GOT3 (cell line): ENCODE measurements around the gene ELF1.
"Not testable (repeated sequence)": the region's sequence is repeated elsewhere in the genome, so short reads cannot be mapped to it uniquely, and the experiment has no call there.

Experiments
- DNase-seq: peaks from one replicate; lab custom pipeline; 2025; ENCODE audit warnings: mixed read lengths; lab: John Stamatoyannopoulos, UW

Gene ELF1

GRCh38 chr13:41042419-41042818 is 23.3 kb upstream of the ELF1 start:
- not testable (repeated sequence) for DNase-seq

GRCh38 chr13:41040584-41041334 is 21.6 kb upstream of the ELF1 start:
- DNase-seq = no peak

DNA sequence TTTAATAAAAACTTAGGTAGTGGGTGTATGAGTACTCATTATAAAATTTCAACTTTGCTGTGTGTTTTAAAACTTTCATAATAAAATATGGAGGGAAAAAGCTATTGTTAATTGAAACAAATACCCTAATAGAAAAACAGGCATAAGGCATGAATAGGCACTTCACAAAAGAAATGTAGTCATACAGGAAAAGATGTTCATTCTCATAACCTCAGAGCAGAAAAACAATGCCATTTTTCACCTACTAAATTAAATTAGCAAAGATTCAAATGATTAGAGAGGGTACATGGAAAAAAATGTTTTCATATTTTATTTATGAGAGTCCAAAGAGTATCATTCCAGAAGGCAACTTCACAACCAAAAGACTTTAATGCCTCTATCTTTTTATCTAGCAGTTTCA is 20.6 kb upstream of the ELF1 start:
- no peak for DNase-seq

DNA sequence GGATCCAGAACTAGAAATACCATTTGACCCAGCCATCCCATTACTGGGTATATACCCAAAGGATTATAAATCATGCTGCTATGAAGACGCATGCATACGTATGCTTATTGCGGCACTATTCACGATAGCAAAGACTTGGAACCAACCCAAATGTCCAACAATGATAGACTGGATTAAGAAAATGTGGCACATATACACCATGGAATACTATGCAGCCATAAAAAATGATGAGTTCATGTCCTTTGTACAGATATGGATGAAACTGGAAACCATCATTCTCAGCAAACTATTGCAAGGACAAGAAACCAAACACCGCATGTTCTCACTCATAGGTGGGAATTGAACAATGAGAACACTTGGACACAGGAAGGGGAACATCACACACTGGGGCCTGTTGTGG is 17.4 kb upstream of the ELF1 start:
- not testable (repeated sequence) for DNase-seq

DNA sequence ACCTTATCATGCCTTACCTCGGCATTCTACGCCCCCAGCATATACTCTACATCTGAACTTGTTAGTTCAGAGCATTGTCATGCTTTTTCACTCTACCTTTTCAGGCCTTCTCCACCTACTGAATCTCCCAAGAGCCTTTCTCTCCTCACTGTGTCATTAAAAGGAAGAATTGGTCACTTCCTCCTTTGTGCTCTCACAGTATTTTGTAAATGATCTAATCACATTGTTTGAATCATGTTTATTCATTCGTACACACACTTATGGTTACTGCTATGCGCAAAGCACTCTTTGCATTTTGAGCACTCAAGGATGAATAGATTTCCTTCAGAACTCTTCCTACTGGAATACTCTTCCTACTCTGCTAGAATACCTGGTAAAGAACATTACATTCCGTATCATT is 15.8 kb upstream of the ELF1 start:
- no peak for DNase-seq

- DNase-seq = no peak
These were observed 15.3 kb upstream of the ELF1 start for GRCh38 chr13:41034382-41034781.

DNA sequence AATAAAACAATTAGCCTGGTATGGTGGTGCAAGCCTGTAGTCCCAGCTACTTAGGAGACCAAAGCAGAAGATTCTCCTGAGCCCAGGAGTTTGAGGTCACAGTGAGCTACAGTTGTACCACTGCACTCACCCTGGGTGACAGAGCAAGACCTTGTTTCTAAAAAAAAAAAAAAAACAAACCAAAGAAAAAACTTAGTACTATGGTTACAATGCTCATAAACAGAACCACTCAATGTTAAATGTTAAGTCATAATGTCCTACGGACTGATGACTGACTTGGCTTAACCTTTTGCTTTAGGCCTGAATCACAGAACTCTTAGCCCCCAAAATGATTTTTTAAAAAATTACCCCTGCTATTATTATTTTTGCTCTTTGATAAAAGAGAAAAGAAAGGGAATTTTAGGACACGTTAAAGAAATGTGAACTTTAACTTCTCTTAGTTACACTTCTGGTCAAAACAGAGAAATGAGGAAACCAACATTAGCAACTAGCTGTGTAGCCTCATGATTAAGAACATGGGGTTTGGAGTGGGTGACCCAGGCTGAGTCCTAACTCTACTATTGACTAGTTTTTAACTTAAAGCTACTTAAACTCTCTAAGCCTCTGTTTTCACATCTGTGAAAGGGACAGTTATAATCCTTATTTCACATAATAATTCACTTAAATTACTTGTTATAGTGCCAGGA is 13.7 kb upstream of the ELF1 start:
- DNase-seq = no peak

- no peak for DNase-seq
These were observed 10.5 kb upstream of the ELF1 start for GRCh38 chr13:41029629-41030028.

- DNase-seq = no peak
These were observed 8.9 kb upstream of the ELF1 start for GRCh38 chr13:41028051-41028450.

- no peak for DNase-seq
These were observed 7.7 kb upstream of the ELF1 start for GRCh38 chr13:41026788-41027187.

GRCh38 chr13:41025518-41025917 is 6.4 kb upstream of the ELF1 start:
- no peak for DNase-seq

DNA sequence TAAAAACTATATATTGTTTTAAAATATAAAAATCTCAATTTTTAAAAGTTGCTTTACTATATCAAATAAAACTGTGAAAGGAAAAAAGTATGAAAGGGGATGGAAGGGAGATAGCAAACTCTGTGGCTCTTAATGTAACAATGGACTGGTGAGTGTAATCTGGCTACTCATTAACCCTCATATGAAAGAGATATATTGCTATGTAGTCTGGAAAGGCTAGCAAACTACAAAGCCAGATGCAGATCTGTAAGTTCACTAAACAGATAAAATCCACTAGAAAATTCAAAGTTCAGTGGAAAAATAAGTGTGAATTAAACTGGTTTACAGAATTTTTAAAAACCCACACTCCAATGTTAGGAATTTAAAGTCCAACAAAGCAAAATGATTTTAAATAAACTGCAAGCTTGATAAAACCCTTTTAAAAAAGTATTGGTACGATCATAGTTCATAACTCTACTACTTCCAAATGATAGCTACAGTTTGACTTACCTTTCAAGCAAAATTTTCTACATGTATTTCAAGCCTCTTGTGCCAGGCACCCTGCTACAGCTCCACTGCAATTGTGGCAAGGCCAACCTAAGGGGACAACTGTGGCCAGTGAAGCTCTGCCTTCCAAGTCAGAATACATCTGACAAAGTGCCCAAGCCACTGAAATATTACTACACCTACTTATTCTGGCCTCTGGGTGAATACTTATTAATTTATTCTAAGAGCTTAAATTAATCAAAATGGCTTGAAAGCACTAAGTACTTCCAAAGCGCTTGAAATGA is 647 bp upstream of the ELF1 start:
- no peak for DNase-seq

DNA sequence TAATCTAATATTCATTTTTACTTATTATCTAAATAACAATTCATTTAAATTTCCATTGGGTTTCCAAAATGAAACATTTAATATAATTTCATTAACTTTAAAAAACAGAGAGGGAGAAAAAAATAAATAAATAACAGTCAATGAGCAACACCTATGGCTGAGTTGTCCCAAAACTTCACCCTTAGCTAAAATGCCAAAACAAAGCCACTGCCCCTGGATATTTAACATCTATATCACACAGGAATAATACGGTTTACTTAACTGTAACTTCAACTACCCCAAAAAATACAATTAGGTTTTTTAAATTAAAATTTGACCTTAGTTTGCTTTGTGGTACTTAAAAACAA is 541 bp downstream of the ELF1 start:
- DNase-seq = no peak

- no peak for DNase-seq
These were observed 1.1 kb downstream of the ELF1 start for GRCh38 chr13:41017817-41018601.

DNA sequence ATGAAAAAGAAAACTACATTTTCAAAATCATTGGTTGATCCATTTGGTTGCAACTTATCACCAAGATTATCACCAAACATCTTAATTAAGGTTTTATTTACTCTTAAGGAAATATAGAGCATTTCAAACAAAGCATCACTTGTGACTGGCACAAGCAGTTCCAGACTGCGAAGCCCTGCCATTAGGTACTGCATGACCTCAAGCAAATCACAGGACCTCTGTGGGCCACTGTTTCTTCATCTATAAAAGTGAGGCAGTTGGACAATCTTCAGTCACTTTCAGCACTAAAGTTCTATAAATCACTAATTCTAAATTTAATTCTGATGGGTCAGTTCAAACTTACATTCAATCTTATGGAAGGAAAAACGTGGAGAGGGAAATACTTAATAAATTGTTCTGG is 2.0 kb downstream of the ELF1 start:
- DNase-seq = no peak

DNA sequence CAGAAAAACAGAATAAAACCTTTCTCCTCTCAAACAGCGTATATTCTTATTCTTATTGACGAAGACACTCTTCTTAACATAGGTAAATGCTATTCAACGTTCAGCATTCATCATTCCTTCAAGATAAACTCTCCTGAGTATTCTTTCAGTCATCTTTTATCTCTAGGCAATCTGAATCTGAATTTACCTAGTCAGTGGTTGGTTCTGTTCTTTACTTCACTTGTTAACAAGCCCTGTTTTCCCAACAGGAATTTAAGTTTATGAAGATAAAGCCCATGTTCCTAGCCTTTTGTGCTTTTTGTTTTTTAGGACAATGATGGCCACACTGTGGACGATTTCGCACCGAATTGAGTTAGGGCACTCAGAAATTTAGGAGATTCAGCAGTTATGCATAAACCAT is 3.2 kb downstream of the ELF1 start:
- DNase-seq = no peak

DNA sequence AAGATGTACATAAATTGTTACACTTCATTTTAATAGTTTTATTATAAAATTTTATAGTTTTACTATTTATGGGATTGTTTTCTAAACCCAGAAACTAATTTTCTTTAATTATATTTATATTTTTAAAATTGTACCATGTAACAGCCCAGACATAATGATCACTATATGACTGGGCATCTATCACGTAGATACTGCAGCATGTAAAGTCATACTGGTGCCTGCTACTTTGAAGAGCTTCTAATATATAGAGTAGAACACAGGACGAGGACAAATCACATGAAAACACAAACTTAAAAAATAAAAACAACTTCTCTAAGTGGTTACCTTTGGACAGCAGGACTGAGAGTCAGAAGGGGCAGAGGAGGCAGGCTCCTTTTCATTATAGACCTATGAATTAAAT is 5.3 kb downstream of the ELF1 start:
- DNase-seq = no peak

GRCh38 chr13:41012536-41012935 is 6.6 kb downstream of the ELF1 start:
- DNase-seq = no peak

GRCh38 chr13:41011382-41011956 is 7.6 kb downstream of the ELF1 start:
- no peak for DNase-seq

- DNase-seq = no peak
These were observed 10.7 kb downstream of the ELF1 start for GRCh38 chr13:41008349-41008980.

DNA sequence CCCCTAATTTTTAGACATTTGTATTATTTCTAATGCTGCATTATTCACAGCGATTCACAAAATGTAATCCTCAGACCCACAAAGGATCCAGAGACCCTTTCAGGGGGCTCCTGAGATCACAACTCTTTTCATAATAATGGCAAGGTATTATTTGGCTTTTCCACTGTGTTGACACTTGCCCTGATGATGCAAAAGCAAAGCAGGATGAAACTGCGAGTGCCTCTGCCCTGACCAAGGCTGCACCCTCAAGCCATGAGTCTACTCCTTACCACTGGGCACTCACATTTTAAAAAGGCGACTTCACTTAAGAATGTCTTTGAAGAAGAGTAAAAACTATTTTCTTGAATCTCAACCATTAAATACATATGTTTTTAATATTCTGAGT is 11.4 kb downstream of the ELF1 start:
- no peak for DNase-seq
